HG03571 (cell line): ENCODE results near the gene GARIN5B.

Experiments
- ATAC-seq: cut with Tn5 transposase; IDR thresholded peaks from one replicate; pipeline ENCODE4 v1.9.1; 2021; ENCODE audit not compliant: unreplicated experiment

GARIN5B gene

GRCh38 chr19:55325172-55325571 lies 37.9 kb downstream of the GARIN5B start, which contains the start of gene TMEM150B:
Gene TMEM150B, minus strand, starts transcription at chr19:55325341. Its CDS starts 4,305 bp downstream, at chr19:55321036.
- ATAC-seq: no peak

DNA sequence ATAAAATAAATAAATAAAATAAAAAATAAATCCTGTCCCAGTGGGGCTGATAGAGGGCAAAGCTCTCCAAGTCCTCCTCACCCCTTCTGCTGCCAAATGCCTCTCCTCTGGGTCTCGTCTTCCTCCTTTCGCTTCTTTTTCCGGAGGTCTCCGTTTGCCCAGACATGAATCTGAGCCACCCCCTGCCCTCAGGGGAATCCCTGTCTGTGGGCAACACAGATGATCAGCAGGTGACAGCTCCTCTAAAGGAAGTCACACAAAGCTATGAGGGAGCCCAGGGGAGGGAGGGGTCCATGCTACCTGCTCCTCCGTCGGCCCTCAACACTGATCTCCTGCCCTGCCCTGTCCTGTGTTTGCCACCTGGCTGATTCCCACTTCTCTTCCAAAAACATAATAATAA lies 38.4 kb downstream of the GARIN5B start:
- no peak for ATAC-seq

- no peak for ATAC-seq
Observed at GRCh38 chr19:55322204-55322885, 40.7 kb downstream of the GARIN5B start.

- no peak for ATAC-seq
Observed at GRCh38 chr19:55321466-55322137, 41.5 kb downstream of the GARIN5B start.

DNA sequence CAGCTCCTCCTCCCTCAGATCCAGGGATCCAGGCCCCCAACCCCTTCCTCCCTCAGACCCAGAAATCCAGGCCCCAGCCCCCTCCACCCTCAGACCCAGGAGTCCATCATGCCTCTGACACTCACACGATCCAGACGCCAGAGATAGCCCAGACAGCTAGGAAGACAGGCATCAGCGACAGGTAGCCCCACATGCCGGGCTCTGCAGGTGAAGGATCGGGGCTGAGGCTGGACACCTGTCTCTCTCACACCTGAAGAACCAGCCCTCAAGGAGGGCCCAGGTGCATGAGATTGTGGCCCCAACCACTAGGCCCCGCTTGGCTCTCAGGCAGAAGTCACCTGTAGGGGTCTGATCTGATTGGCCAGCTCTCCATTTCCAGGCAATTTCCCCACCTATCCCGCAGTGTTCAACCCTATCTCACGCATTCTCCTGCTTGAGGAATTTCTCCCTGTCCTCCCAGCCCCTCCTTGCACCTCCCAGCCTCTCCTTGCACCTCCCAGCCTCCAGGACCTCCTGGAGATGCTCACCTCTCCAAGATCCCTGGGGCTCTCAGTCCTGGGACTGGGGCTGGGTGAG lies 42.1 kb downstream of the GARIN5B start:
- no peak for ATAC-seq

DNA sequence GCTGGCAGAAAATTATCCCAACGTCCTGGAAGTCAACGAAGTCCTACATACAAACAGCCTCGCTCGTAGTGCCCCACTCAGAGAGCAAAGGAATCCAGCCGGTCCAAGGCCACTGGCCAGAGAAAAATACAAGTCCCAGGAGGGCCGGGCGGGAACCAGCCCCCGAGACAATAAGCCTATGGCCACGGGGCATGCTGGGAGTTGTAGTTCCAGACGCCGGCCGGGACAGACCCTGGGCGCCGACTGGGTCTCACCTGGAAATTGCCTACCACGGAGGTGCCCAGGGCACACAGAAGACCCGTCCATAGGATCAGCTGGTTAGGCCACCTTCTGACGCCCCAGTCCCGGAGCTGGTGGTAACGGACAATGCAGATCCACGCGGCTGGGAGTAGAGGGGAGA lies 43.3 kb downstream of the GARIN5B start:
- ATAC-seq: no peak

GRCh38 chr19:55316646-55317045 lies 46.4 kb downstream of the GARIN5B start:
- ATAC-seq: no peak

DNA sequence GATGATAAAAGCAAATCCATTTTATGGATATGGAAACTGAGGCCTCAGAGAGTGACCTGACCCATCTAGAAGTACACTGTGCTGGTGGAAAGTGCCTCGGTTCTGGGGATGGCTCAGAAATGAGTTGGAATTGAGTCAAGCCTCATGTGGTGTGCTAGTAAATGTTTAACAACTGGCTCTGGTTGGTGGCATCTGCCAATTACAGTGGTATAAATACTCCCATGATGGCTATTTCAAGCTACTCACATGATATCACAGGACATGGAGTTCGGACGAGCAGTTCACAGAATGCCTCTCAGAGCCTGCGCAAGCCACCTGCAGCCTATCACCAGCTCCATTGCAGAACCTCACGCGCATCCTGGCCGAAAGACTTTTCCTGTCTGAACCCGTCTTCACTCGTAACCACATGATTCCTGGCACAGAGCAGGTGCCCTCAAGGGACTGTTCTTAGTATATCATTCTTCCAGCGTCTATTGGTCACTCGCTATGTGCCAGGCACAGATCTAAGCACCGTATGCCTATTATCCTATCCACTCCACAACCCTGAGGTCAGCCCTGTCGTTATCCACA lies 47.0 kb downstream of the GARIN5B start:
- ATAC-seq: no peak

DNA sequence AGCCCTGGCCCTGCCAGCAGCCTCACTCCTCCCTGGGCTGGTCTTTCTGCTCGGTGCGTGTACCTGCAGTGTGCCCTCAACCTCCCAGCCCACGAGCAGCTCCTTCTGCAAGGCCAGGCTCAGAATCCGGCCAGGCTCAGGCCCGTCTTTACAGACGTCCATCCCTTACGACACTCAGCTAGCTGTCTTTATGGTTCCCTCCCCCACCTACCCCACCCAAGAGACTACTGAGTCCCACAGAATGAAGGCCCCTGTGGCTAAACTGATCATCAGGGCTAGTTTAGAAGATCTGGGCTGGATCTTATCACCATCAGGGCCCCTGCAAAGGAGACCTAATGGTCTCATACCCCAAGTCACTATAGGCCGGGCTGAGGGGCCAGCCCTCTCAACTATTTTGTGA lies 48.7 kb downstream of the GARIN5B start:
- ATAC-seq: no peak

- ATAC-seq: no peak
Observed at GRCh38 chr19:55312621-55313512, 50.2 kb downstream of the GARIN5B start.

DNA sequence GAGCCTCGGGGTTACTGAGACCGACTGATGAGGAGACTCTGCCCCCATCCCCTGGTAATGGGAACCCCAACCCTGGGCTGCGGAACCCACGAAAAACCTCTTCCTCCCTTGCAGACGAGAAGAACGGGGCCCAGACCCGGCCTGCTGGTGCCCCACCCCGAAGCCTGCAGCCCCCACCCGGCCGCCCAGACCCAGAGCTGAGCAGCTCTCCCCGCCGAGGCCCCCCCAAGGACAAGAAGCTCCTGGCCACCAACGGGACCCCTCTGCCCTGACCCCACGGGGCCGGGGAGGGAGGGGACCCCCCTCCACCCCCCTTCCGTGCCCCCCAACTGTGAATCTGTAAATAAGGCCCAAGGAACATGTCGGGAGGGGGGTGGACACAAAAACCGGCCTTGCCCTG lies 51.3 kb downstream of the GARIN5B start:
- ATAC-seq: no peak

DNA sequence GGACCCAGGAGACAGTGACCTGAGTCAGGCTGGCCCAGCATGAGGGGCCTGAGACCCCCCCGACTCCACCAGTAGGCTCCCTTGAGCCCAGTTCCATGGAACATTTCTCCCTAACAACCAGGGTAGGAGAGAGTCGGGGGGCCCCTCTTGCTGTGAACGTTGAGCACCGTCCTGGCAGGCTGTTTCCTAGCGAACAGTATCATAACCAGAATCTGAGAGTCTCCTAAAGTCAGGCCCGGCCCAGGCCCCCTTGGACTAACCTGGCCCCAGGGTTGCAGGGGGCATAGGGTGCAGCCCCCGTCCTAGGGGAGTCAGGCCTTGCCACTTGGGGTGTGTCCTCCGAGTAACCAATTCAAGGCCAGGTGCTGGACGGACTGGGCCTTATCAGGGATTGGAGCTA lies 51.7 kb downstream of the GARIN5B start:
- no peak for ATAC-seq

DNA sequence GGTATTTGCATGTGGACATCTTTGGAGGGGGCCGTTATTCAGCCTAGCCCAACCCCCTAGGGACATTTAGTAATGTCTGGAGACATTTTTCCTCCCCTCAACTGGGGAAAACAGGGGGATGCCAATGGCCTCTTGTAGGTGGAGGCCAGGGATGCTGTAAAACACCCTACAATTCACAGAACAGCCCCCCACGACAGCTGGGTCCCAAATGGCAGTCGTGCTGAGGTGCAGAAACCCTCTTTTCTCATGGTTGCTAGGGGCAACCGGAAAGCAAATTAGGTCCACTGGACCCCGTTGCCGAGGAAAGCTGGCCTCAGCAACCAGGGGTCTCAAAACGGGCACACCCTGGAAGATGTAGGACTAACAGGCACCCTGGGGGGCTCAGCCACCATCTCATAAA lies 52.6 kb downstream of the GARIN5B start:
- ATAC-seq: no peak

DNA sequence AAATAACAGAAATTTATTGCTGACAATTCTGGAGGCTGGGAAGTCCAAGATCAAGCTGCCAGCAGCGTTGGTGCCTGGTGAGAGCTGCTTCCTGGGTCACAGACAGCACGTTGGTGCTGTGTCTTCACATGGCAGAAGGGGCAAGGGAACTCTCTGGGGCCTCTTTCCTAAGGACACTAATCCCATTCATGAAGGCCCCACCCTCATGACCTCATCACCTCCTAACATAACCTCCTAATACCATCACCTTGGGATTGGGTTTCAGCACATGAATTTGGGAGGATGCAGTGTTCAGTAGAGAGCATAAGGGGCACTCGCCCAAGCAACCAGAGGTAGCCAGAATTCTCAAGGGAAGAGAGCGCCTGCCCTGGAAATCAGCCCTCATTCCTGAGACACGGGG lies 53.6 kb downstream of the GARIN5B start:
- ATAC-seq: no peak

- ATAC-seq: no peak
Observed at GRCh38 chr19:55308281-55308680, 54.8 kb downstream of the GARIN5B start.

DNA sequence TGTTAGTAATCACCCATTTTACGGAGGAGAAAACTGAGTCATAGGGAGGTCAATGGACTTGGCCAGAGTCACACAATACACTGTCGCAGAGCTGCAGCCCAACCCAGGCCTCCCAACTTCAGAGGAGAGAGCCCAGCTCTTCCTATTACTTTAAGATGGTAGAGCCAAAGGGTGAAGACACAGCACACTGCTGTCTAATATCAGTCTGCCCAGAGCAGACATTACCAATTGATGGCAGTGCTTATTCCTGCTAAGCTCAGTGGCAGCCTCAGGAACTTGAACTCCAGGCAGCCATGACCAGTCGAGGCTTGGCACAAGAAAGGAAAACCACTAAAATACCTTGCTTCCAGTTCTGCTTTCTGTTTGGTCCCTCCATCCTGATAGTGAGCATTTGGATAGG lies 56.3 kb downstream of the GARIN5B start:
- no peak for ATAC-seq

DNA sequence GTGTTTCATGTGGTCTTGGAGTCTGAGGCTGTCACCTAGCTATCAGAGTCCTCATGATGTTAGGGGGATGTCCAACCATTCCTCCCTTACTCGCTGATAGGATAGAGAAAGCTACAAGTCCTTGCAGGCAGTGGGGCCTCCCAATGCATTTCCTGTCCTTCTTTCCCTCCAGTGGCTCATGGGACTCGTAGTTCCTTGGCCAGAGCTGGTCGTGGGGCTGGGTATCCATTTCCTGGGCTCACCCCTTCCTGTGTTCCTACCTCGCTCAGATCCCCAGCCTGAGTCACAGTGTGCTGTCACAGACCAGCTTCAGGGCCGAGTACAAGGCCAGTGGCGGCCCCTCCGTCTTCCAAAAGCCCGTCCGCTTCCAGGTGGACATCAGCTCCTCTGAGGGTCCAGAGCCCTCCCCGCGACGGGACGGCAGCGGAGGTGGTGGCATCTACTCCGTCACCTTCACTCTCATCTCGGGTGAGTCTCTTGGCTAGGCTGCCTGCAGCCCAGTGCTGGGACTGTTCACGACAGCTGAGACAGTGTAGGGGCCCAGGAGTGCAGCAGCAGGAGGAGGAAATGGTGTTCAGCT lies 57.0 kb downstream of the GARIN5B start:
- ATAC-seq: no peak

GRCh38 chr19:55305491-55305890 lies 57.6 kb downstream of the GARIN5B start:
- no peak for ATAC-seq

DNA sequence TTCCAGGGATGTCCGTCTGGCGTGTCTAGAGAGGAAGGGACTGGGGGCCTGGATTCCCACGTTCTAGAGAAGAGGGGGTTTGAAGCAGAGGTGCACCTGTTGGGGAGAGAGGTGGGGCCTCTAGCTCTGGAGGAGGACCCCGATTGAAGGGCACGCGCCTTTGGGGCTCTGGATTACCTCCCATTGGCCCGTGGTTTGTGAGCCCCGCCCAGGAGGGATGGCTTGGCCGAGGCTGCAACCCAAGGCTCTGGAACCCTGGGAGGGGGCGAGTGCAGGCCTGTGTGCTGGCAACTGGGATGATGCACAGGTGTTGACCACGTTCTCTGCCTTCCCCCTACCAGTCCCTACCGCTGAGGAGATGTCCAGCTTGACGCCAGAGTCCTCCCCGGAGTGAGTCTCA lies 58.1 kb downstream of the GARIN5B start:
- ATAC-seq: no peak
